Caco-2 (cell line): ENCODE measurements around the gene RO60. TPM values are rescaled to one million over a fixed set of nuclear protein-coding genes. Genes with fewer than 3 reads are reported as not detected.

Experiments used
- BruUV-seq: library from RNA; stranded (reverse); fragments of 400-500 nt; replicated peaks from 2 replicates; lab custom pipeline; 2021; lab: Mats Ljungman, UMichigan
- CTCF ChIA-PET: fragments of 300-600 bp; sonication (Branson Sonifier 250); formaldehyde crosslinking; loops from one replicate; lab custom pipeline; 2022; ENCODE audit warnings: antibody characterized with exemption; lab: Charles Lee
- POLR2A ChIA-PET: fragments of 300-600 bp; sonication (Branson Sonifier 250); formaldehyde crosslinking; loops from one replicate; lab custom pipeline; 2022; ENCODE audit warnings: antibody characterized with exemption; lab: Charles Lee
- DNase-seq, 2 experiments: peaks; one replicate each; pipeline versions ENCODE4 v3.0.0 to v3.0.0-alpha.2; 2020 to 2022
- H3K27me3 ChIP-seq: replicated peaks from 2 replicates; pipeline ENCODE4 v1.6.0; 2011; ENCODE audit warnings: low read length; ENCODE audit not compliant: control insufficient read depth, insufficient read depth
- H3K36me3 ChIP-seq: 2 replicates; pipeline ENCODE4 v1.5.1; 2011; ENCODE audit warnings: low read length; ENCODE audit not compliant: control insufficient read depth, insufficient read depth
- H3K4me1 ChIP-seq: fragments of 250-450 bp; sonication (Bioruptor Pico); 2 replicates; pipeline ENCODE4 v1.5.1; 2020; ENCODE audit warnings: mild to moderate bottlenecking
- H3K4me3 ChIP-seq: 2 replicates; pipeline ENCODE4 v1.5.1; 2011; ENCODE audit warnings: low read depth, mild to moderate bottlenecking, control low read depth, low read length
- H3K9me3 ChIP-seq: fragments of 250-450 bp; sonication (Bioruptor Pico); 2 replicates; pipeline ENCODE4 v1.5.1; 2020; ENCODE audit warnings: mild to moderate bottlenecking, moderate library complexity
- H3K27ac Mint-ChIP-seq: one replicate; pipeline ENCODE4 v1.8.0; 2022; ENCODE audit warnings: mixed read lengths; ENCODE audit not compliant: unreplicated experiment
- H3K27me3 Mint-ChIP-seq: one replicate; pipeline ENCODE4 v1.8.0; 2022; ENCODE audit warnings: mixed read lengths; ENCODE audit not compliant: insufficient read depth, unreplicated experiment
- H3K36me3 Mint-ChIP-seq: one replicate; pipeline ENCODE4 v1.8.0; 2022; ENCODE audit warnings: mild to moderate bottlenecking, mixed read lengths; ENCODE audit not compliant: insufficient read depth, unreplicated experiment
- H3K4me1 Mint-ChIP-seq: one replicate; pipeline ENCODE4 v1.8.0; 2022; ENCODE audit warnings: low read depth, mixed read lengths; ENCODE audit not compliant: unreplicated experiment
- H3K4me3 Mint-ChIP-seq: one replicate; pipeline ENCODE4 v1.8.0; 2022; ENCODE audit warnings: mild to moderate bottlenecking, moderate library complexity, mixed read lengths; ENCODE audit not compliant: unreplicated experiment
- H3K9me3 Mint-ChIP-seq: one replicate; pipeline ENCODE4 v1.8.0; 2022; ENCODE audit warnings: mixed read lengths; ENCODE audit not compliant: unreplicated experiment
- intact Hi-C: fragments of 100-400 bp; cut with micrococcal nuclease; formaldehyde crosslinking; loops from one replicate; pipeline ENCODE4 v1.10.0; 2022; ENCODE audit not compliant: unreplicated experiment
- total RNA-seq: library from RNA; stranded (reverse); gene quantifications from 2 replicates; pipeline ENCODE4 v1.2.3, GENCODE V29; 2022
- TF ChIP-seq, protein P1 (sequence below), 2 experiments: fragments of 200-600 bp in 1 of 2; IDR thresholded peaks; 1 replicate in 1 of 2; 2 replicates in 1 of 2; pipeline versions ENCODE4 v1.5.1 to v1.8.0; 2011 to 2022; ENCODE audit warnings: antibody characterized with exemption in 1 of 2, control low read depth in 1 of 2, inconsistent platforms in 1 of 2, low read depth in 1 of 2, low read length in 1 of 2, mild to moderate bottlenecking in 1 of 2, moderate library complexity in 1 of 2; ENCODE audit not compliant: insufficient read depth in 1 of 2, severe bottlenecking in 1 of 2, unreplicated experiment in 1 of 2

RO60 gene
- total RNA-seq, 1 experiment from 2014 or later: 50.0 TPM

DNA sequence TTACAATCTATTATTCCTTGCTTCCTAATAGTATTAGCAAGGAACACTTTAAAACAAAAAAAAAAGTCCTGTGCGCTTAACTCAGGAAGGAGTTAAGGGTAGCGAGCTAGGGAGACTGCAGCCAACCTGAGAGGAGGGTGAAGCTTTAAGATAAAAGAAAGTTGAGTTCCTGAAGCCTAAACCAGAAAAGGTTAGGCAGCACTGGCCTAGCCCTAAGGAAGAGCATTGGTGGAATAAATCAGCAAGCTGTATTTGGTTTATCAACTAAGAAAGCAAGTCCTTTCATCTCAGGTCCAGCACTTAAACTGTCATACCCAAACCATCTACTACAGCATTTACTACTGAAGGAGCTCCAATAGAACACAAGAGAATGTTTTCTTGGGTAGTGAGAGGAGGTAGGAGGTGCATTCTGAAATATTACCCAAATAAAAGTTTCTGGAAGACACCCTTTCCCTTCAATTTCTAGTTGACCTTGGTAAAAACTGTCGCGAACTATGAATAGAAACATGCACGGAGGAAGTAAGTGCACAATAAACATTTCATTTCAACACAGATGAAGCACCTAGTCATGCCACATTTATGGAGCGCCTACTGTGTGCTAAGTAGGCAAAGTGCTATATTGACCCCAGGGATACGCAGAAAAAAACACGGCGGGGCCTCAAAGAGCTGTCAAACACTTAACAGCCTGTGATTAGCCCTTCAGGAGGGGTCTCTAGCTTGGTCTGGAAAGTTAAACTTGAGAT, 44.5 kb downstream of the RO60 start:
- Mint-ChIP-seq H3K27ac (peak overlapping the region; percentile 75), H3K4me1 (peaks cover 13% of the 10 kb centered on the region), H3K36me3 (peaks cover 13% of the 10 kb centered on the region), H3K4me3 (peak overlapping the region; percentile 79), H3K27me3 (no peaks in the 10 kb centered on the region), H3K9me3 (no peaks in the 10 kb centered on the region)
- TF ChIP-seq, protein P1, sequence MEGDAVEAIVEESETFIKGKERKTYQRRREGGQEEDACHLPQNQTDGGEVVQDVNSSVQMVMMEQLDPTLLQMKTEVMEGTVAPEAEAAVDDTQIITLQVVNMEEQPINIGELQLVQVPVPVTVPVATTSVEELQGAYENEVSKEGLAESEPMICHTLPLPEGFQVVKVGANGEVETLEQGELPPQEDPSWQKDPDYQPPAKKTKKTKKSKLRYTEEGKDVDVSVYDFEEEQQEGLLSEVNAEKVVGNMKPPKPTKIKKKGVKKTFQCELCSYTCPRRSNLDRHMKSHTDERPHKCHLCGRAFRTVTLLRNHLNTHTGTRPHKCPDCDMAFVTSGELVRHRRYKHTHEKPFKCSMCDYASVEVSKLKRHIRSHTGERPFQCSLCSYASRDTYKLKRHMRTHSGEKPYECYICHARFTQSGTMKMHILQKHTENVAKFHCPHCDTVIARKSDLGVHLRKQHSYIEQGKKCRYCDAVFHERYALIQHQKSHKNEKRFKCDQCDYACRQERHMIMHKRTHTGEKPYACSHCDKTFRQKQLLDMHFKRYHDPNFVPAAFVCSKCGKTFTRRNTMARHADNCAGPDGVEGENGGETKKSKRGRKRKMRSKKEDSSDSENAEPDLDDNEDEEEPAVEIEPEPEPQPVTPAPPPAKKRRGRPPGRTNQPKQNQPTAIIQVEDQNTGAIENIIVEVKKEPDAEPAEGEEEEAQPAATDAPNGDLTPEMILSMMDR (IDR thresholded peaks at IDR 0.05; ENCODE audit: insufficient read depth in 1 of 2, low read depth in 1 of 2, low read length in 1 of 2, severe bottlenecking in 1 of 2, unreplicated experiment in 1 of 2): no peak
- Histone ChIP-seq H3K4me3 (peak overlapping the region; percentile 57), H3K4me1 (peaks cover 8% of the 10 kb centered on the region; the same call in 1 of the 2 replicates), H3K9me3 (no peaks in the 10 kb centered on the region), H3K27me3 (no peaks in the 10 kb centered on the region), H3K36me3 (no peaks in the 10 kb centered on the region)
- POLR2A ChIA-PET: no interaction called here
- no peak for DNase-seq
- no TSS peak for BruUV-seq
- intact Hi-C loops: loop anchor here (2.0 kb wide), 1 partner anchor 33 kb away; no protein-coding TSS in a partner anchor
- CTCF ChIA-PET: no interaction called here

DNA sequence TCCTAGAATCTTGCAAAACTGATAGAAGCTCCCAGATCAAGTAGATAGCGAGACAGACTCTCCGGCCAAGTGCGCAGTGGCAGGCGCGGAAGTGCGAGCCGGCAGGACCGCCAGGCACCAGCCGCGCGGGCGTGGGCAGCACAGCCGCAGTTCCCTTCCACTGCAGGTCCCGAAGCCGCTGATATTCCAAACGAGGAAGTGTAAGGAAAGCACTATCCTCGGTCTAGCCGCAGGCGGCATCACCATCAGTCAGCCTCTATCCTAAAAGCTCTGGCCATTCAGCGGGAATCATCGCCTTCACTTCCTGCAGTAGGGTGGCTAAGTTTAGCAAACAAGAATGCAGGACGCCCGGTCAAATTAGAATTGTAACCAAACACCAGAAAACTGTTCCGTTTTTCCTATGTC, 45.1 kb downstream of the RO60 start:
- CTCF ChIA-PET: interaction anchor here (0.8 kb wide), 1 partner anchor 11 kb away, joined by 3 read pairs; no protein-coding TSS in a partner anchor
- intact Hi-C loops: loop anchor here (2.0 kb wide), 1 partner anchor 34 kb away; no protein-coding TSS in a partner anchor
- H3K4me1 Mint-ChIP-seq: peaks cover 13% of the 10 kb centered on the region
- no peaks in the 10 kb centered on the region for H3K27me3 Mint-ChIP-seq
- peak overlapping the region; percentile 79 for H3K4me3 Mint-ChIP-seq
- peaks cover 13% of the 10 kb centered on the region for H3K36me3 Mint-ChIP-seq
- no TSS peak for BruUV-seq
- Histone ChIP-seq H3K4me1 (peaks cover 8% of the 10 kb centered on the region; the same call in 1 of the 2 replicates), H3K27me3 (no peaks in the 10 kb centered on the region), H3K9me3 (no peaks in the 10 kb centered on the region), H3K4me3 (peak overlapping the region; percentile 57), H3K36me3 (no peaks in the 10 kb centered on the region)
- POLR2A ChIA-PET: interaction anchor here (1.2 kb wide), 2 partner anchors 11 to 45 kb away, joined by 4 to 15 read pairs; partner anchors contain the start of genes RO60 and UCHL5
- no peaks in the 10 kb centered on the region for H3K9me3 Mint-ChIP-seq
- DNase-seq: peak; percentile 37 to 54
- H3K27ac Mint-ChIP-seq: peak overlapping the region; percentile 75
- TF ChIP-seq, protein P1 (IDR thresholded peaks at IDR 0.05; ENCODE audit: insufficient read depth in 1 of 2, low read depth in 1 of 2, low read length in 1 of 2, severe bottlenecking in 1 of 2, unreplicated experiment in 1 of 2): no peak
